ENCODE results near the gene HSPA1A.

Gene HSPA1A

GRCh38 chr6:31864818-31865204 lies 49.5 kb downstream of the HSPA1A start:
- DNase-seq (ENCODE audit: low read depth) = no peak
- no peak for TF ChIP-seq CTCF (IDR thresholded peaks at IDR 0.05; ENCODE audit: low read length, missing control alignments)
- no peak overlapping the region for H3K4me3 ChIP-seq (replicated peaks; ENCODE audit: low read depth, low read length)

- no peak for DNase-seq (ENCODE audit: low read depth)
- H3K4me3 ChIP-seq (replicated peaks; ENCODE audit: low read depth, low read length) = no peak overlapping the region
- no peak for TF ChIP-seq CTCF (IDR thresholded peaks at IDR 0.05; ENCODE audit: low read length, missing control alignments)
Observed at GRCh38 chr6:31865205-31866118, 50.1 kb downstream of the HSPA1A start.
